C1 segment of cervical spinal cord (tissue), 14 donors: Measurements from ENCODE around the gene TEX51.

ENCODE experiments used
- DNase-seq, 14 donors: peaks; one replicate each; lab custom pipeline; 2025; lab: John Stamatoyannopoulos, UW

The TEX51 gene

DNA sequence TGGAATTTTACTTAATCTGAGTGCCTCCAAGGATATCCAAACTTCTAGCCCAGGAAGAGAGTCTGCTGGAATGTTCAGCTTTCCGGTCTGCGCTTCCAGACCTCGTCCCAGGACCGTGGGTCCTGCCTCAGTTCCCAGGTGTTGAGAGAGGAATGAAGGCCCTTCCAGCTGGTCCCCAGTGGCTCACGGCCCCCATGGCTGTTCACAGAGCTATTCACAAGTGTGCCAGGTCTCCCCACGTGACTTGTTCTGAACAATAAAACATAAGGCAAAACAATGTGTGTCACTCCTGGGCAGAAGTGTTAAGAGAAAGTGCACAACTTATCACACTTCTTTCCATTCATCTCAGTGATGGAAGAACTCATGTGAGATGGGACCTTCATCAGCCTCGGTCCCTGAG lies 20.1 kb upstream of the TEX51 start:
- DNase-seq, result no peak

DNA sequence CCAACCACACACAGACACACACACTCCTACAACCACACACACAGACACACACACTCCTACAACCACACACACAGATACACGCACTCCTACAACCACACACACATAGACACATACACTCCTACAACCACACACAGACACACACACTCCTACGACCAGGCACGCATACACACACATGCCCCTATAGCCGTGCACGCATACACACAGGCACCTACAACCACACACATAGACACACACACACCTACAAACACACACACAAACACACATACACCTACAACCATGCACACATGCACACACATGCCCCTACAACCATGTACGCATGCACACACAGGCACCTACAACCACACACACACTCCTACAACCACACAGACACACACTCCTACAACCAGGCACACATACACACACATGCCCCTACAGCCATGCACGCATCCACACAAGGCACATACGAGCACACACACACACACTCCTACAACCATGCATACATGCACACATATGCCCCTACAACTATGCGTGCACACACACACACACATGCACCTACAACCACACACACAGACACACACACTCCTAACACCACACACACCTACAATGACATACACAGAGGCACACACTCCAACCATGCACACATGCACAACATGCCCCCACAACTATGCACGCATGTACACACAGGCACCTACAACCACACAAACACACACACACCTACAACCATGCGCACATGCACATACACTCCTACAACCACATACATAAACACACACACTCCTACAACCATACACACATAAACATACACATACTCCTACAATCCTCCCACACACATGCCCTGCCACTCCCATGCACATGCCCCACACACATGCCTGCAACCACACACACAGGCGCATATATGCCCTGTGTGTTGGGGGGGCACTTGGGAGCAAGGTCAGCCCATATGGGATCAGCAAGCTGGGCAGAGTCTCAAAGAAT lies 19.1 kb upstream of the TEX51 start:
- DNase-seq, result no peak

DNA sequence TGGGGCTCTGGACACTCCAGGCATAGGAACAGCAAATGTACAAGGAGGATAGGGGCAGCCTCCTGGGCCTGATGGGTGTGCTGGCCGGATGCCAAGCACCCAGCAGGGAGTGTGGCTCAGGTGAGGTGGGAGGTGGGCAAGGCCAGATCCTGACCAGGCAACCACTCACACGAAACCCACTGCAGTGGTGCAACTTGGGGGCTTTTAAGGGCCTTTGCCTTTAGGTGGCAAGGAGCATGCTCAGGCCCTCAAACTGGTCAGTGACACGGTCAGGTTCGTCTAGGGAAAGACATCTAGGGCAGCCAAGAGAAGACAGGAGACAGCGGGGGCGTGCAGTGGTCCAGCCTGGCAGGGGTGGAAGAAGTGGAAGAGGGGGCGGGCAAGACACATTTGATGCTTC lies 18.4 kb upstream of the TEX51 start:
- DNase-seq, result no peak

DNA sequence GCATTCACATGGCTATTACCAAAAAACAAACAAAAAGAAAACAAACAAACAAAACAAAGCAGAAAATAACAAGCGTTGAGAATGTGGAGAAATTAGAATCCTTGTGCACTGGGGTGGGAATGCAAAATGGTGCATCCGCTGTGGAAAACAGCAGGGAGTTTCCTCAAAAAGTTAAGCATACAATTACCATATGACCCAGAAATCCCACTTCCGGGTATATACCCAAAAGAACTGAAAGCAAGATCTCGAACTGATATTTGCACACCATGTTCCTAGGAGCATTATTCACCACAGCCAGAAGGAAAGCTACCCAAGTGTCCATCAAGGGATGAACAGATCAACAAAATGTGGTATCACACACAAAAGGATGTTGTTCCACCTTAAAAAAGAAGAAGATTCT lies 17.9 kb upstream of the TEX51 start:
- DNase-seq, result no peak

DNA sequence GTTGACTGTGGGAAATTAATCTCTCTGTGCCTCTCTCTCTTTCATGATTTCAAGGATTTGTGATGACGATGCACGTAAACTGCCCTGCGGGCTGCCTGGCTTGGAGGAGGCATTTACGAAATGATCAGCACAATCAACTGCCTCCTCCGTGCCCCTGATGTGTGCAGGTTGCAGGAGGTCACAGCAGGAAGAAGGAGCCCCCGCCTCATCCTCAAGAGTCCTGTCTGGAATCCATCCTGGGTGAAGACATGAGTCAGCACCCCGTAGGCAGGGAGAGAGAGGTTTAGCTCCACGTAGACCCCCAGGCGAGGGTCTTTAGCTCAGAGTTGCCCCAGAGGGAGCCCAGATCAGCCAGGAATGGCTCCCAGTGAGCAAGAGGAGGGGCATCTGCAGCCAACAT lies 17.1 kb upstream of the TEX51 start:
- no peak for DNase-seq

DNA sequence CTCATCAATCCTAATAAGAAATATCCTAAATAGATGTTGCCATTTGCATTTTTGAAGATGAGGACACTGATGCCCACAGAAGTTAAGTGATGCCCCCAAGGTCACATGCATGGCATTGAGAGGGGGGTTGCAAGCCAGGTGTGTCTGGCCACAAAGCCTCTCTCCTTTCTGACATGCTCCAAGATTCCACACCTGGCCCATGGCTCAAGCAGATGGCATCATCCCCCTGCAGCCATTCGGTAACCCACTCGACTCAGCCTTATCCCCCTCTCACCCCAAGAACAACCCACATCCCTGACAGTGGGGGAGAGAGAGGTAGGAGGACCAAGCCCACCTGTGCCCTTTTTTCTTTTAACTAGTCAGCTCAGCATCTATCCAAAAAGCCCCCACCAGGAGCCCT lies 16.5 kb upstream of the TEX51 start:
- no peak for DNase-seq

DNA sequence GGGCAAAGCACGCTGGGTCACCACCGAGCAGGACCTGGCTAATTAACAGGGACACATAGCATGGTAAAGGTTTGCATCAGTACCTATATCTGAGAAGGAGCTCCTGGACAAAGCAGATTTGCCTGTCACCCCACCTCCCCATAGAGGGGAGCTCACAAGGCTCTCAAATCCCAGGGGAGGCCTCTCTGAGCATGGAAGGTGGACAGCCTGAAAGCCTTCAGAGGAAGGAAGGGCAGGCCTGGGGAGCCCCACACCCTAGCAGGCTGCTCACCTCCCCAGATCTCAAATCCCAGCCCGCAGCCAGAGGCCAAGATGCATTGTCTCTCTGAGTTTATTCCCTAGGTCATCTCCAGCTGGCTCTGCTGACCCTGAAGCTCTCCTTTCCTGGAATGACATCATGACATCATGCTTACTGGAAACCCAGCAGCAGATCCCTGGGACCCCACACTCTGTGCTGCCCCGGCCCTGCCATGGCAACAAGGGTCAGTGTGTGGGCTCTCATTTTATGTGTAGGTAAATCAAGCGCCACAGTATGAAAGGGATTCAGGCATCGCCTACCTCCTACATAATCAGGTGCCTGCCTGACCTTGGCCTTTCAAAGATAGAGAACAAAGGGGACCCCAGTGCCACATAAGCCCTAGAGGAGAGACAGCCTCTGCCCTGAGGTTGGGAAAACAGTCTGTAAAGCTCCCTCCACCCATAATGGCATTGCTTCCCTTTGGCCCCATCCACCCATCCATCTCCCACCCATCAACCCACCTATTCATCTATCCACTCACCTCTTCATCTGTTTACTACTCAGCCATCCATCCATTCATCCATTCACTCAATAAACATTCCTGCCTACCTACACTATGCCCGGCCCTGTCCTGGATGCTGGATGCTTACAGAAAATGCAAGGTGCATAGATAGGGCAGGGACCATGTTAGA lies 15.7 kb upstream of the TEX51 start:
- DNase-seq, result no peak

DNA sequence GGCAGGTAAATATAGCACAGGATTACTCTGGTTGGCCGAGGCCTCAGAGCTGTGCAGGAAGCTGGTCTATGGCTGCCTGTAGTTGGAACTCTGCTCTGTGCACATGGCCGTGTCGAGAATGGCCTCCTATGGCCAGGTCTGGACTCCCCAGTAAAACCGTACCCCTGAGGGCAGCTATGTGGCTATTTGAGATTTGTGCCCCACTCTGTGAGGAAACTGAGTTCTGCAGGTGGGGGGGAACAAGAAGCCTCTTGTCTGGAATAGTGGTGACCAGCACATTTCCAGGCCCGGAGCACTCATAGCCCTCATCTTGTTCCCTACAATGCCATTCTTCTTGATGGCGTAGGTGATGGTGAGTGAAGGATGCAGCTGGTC lies 15.0 kb upstream of the TEX51 start:
- DNase-seq, result no peak

DNA sequence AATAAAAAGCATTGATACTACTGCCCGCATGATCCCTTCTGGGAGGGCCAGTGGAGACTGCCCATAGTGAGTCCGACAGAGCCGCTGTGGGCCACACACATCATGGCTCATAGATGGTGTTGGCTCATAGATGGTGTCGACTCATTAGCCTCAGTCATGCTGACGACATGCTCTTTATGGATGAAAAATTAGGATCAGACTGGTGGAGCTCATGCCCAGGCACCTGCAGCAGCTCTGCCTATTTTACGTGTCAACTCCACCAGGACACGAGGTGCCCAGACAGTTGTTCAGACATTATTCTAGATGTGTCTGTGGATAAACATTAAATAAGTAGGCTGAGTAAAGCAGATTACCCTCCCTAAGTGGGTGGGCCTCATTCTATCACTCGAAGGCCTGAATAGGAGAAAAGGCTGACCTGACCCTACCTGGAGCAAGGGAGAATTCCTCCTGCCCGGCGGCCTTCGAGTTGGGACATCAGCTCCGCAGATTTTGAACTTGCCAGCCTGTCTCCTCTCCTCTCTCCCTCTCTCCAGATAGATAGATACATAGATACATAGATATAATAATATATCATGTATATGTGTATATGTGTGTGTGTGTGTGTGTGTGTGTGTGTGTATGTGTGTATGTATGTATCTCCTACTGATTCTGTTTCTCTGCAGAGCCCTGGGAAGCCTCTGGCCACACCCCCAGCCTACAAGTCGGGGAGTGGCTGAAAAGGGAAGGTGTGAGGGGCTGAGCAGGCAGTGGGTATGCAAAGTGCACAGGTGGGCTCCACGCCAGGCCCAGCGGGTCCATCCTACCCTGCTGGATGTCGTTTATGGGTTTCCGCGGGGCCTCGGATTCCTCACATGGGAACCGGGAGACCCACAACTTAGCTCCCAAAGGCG lies 13.6 kb upstream of the TEX51 start:
- DNase-seq, result no peak

DNA sequence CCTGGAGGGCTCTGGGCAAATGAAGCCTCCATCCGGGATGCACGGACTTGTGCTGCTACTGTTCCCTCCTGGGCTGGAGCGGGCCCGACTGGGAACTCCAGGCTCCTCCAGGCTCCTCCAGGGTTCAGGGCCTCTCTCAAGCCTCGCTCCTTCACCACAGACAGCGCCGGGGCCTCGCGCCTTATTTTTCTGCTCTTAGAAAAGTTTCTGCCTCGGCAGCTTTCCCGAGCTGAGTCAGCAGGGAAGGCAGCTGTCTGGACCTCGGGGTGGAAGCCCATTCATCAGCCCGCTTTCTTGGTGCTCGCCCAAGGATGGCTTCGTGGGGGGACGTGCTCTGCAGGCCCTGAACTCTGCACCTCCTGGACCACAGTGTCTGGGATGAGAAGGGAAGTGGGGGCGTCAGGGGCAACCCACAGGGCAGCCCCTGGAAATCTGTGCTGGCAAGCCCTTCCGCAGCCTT lies 12.9 kb upstream of the TEX51 start:
- DNase-seq, result peak in 4 of 14 donors; percentile 28 to 48 (median 45)

DNA sequence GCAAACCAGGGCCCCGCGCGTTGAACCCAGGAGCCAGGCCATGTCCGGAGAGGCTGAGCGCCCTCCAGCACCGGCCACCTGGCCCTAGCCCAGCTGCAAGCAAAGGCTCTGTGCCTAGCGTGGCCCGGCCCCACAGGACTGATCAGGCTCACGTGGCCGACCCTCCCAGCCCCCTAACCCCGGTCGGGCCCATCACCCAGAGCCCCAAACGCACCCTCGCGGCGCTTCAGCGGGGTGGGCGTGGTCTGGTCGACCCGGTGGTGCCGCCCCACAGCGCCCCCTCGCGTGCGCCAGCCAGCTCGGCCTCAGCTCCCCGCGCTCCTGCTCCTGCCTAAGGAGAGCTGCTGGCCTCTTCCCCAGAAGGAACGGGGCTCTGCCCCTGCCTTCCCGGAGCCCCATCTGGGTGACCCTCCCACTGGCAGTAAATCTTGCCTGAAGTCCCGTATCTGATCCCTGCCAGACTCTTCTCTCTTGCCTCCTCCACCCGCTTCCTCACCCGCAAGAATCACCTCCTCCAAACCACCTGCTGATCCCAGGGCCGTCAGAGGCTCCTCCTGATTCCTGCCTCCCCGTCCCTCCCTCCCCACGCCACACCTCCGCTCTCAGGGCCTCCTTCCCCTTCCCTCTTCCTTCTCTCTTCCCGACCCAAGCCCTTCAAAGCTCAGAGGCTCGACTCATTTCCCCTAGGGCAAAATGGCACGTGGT lies 12.3 kb upstream of the TEX51 start:
- peak in 10 of 14 donors; percentile 5 to 68 (median 34) for DNase-seq

DNA sequence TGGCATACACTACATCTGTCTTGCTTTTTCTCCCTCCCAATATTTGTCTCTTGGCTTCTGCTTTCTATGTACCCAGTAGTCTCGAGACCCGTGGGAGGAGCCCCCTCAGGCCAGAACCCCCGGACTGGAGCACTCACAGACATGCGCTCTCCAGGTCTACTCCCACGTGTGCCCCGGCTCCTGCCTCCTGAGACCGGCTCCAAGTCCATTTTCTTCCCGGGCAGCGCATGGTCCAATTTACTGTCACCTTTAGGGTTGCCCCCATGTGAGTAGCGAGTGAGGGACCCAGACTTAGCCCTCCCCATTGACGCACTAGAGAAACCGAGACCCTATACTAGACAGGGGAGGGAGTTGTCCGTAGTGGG lies 11.8 kb upstream of the TEX51 start:
- DNase-seq, result no peak

DNA sequence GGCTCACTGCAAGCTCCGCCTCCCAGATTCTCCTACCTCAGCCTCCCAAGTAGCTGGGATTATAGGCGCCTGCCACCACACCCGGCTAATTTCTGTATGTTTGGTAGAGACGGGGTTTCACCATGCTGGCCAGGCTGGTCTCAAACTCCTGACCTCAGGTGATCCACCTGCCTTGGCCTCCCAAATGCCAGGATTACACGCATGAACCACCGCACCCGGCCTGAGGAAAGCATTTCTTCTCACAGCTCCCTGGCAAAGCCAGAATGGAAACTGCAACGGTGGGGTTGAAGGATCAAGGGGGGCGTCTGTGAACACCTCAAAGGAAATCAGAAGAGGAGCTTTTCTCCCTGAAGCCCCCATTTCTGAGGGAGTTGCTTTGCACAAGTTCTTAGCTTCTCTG lies 11.2 kb upstream of the TEX51 start:
- no peak for DNase-seq

DNA sequence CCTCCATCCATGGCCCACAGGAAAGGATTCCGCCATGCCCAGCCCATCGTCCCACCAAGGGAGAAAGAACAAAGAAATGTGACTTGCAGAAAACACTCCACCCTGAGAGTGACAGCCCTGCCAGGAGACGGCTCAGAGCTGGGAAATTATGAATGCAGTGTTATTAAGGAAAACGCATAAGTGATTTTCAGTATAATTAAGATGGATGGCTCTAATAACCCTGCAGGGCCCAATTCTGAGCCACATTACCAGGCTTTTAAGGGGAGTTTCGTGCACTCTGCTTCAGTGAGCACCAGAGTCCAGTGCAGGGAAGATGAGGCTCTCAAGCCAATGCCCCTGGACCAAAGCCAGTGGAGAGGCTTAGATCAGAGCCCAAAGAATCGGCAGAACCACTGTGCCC lies 10.6 kb upstream of the TEX51 start:
- no peak for DNase-seq

DNA sequence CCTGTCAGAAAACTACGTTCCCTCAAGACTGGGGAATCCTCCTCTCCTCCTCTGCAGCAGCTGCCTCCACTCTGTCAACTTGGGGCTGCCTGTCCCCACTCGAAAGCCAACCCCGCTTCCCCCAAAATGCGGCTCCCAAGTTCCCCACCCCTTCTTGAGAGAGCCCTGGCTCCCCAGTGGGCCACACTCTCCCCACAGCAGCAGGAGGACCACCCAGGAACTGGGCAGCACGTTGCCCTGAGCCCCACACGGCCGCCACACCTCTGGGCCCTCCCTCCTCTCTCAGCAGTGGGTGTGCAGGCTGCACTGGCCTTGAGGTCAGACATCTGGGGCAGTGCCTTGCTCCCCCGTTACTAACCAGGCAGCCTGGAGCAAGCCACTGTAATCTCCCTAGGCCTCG lies 9.6 kb upstream of the TEX51 start:
- no peak for DNase-seq

DNA sequence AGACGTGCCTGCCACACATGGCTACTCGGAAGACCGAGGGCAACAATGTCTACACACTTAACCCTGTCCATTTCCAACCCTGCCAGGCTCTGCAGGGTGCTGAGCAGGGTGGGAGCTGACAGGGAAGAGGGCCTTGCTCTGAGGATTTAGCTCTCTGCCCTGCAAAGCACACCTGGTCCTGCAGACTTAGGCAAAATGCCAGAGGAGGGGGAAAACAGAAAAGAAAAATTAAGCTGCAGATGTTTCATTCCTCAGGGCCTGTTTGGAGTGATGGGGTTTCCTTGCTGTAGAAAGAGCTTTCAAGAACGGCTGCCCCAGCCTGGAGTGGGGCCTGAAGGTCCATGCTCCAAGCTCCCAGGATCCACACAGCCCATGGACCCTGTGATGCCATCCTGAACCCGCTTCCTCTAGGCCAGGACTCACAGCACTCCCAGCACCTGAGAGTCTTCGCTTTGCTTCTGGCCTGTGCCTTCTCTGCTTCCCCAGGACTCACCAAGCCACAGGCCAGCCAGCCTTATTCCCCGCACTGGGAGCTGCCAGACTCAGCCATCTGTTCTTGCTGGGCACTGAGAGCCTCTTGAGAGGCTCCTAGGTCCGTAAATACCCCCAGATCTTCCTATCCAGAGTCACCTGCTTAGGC lies 9.1 kb upstream of the TEX51 start:
- DNase-seq, result peak in 1 of 14 donors; percentile 83

DNA sequence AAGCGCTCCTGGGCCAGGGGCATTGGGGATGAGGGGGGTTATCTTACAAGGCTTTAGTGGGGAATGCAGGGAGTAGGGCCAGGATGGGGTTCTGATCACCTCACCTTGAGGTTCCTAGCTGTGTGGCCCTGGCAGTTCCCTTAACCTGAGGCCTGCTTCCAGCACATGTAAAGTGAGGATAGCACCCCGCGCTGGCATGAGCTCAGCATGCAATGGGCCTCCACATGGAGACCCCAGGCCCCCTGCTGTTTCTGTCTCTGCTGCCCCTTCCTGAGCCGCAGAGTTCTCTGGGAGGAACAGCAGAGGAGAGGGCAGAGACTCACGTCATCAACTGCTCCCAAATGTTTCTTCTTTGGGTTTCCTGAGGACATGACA lies 8.6 kb upstream of the TEX51 start:
- DNase-seq, result no peak

DNA sequence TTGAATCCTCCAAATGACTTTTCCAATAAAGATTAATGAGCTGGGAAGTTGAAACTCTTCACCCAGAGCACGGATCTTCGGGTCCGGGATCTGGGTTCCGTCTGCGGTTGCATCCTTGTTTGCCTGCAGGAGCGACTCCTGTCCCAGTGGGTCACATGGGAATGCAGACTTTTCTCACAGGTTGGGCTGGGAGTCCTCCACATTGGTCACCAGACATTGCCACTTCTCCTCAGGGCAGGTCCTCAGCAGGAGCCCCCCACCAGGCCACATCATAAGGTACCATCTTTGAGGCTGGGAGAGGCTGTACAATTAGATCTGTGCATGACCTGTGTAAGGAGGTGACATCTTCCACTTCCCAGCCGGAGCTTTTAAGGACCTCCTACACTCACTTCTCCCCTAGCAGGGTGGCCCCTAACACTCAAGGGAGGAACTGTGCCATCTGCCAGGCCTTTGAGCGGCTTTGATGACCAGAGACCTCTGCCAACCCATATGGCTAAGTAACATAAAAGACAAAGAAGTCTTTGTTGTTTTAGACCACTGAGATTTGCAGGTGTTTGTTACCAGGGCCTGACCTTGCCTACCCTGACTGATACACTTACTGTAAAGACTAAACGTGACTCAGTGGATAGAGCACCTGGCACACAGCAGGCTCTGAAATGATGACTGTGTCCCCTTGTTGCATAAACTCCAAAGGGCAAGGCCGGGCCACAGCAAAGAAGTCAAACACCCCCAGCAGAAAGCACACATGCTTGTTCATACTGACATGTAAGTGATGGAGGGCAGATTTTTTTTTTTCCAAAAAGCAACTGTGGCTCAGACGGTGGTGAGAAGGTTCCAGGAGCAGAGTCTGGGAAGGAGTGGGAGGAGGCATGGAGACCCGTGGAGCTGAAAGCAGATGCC lies 7.9 kb upstream of the TEX51 start:
- no peak for DNase-seq
